Measurements from ENCODE around the gene PRKAR2B. TPM values are rescaled to one million over a fixed set of nuclear protein-coding genes. Genes with fewer than 3 reads are reported as not detected.
A peak's percentile ranks its signal among the peaks of the same experiment; 100 is the strongest.

Gene PRKAR2B
- total RNA-seq, 4 donors from 2014 or later: 7.1 to 22.8 (median 12.9) TPM

GRCh38 chr7:107043491-107043890, 1.0 kb upstream of the PRKAR2B start:
- intact Hi-C loops (cut with DNase I; ENCODE audit: low total_unique reads): no loop called here
- no peak overlapping the region for H3K4me3 ChIP-seq
- H3K36me3 ChIP-seq: no peaks in the 10 kb centered on the region
- H3K9me3 ChIP-seq: no peaks in the 10 kb centered on the region
- WGBS, 2 donors (ENCODE audit: low coverage in 1 of 2): 42 to 45% methylated on average over 4 of the region's 4 CpGs
- no peak for DNase-seq
- in situ Hi-C loops (cut with MboI; ENCODE audit: low pct_ligation_motif_present in 1 of 4, low pct_unique_long_range_greater_than_20kb in 1 of 4, low sequenced_read_pairs in 3 of 4): no loop called here
- H3K27me3 ChIP-seq: no peaks in the 10 kb centered on the region
- H3K4me1 ChIP-seq: peaks cover 9 to 36% (median 24%) of the 10 kb centered on the region in 4 donors
- TF ChIP-seq POLR2A (IDR thresholded peaks at IDR 0.05): no peak
- TF ChIP-seq POLR2AphosphoS5 (IDR thresholded peaks at IDR 0.05): no peak
- TF ChIP-seq EP300 (IDR thresholded peaks at IDR 0.05; ENCODE audit: low read depth): no peak
- no peak for TF ChIP-seq CTCF (IDR thresholded peaks at IDR 0.05)
- H3K27ac ChIP-seq: peak overlapping the region; percentile 80 to 82 (median 81)

- WGBS, 2 donors (ENCODE audit: low coverage in 1 of 2): 12 to 30% methylated on average over 6 of the region's 6 CpGs
- Histone ChIP-seq H3K4me3 (peak overlapping the region; percentile 3 to 66 (median 58)), H3K27ac (peak overlapping the region; percentile 80 to 82 (median 81)), H3K9me3 (no peaks in the 10 kb centered on the region), H3K4me1 (peaks cover 9 to 36% (median 24%) of the 10 kb centered on the region in 4 donors), H3K27me3 (no peaks in the 10 kb centered on the region), H3K36me3 (no peaks in the 10 kb centered on the region)
- no peak for DNase-seq
- in situ Hi-C loops (cut with MboI; ENCODE audit: low pct_ligation_motif_present in 1 of 4, low pct_unique_long_range_greater_than_20kb in 1 of 4, low sequenced_read_pairs in 3 of 4): no loop called here
- intact Hi-C loops (cut with DNase I; ENCODE audit: low total_unique reads): no loop called here
- no peak for TF ChIP-seq POLR2AphosphoS5 (IDR thresholded peaks at IDR 0.05)
- TF ChIP-seq POLR2A (IDR thresholded peaks at IDR 0.05): no peak
- no peak for TF ChIP-seq EP300 (IDR thresholded peaks at IDR 0.05; ENCODE audit: low read depth)
- TF ChIP-seq CTCF (IDR thresholded peaks at IDR 0.05): no peak
Measured at GRCh38 chr7:107043921-107044346, 571 bp upstream of the PRKAR2B start.

- H3K4me3 ChIP-seq: peak overlapping the region; percentile 51 to 85 (median 65)
- H3K27ac ChIP-seq: peak overlapping the region; percentile 54 to 81 (median 67)
- in situ Hi-C loops (cut with MboI; ENCODE audit: low pct_ligation_motif_present in 1 of 4, low pct_unique_long_range_greater_than_20kb in 1 of 4, low sequenced_read_pairs in 3 of 4) (no loop called here), intact Hi-C loops (cut with DNase I; ENCODE audit: low total_unique reads) (no loop called here)
- DNase-seq: no peak
- H3K9me3 ChIP-seq: no peaks in the 10 kb centered on the region
- no peaks in the 10 kb centered on the region for H3K27me3 ChIP-seq
- 3 to 6% methylated on average over 17 to 26 of the region's 29 CpGs for WGBS, 2 donors (ENCODE audit: low coverage in 1 of 2)
- H3K4me1 ChIP-seq: peaks cover 9 to 33% (median 24%) of the 10 kb centered on the region in 4 donors
- H3K36me3 ChIP-seq: no peaks in the 10 kb centered on the region
- TF ChIP-seq CTCF (IDR thresholded peaks at IDR 0.05) (no peak), POLR2AphosphoS5 (IDR thresholded peaks at IDR 0.05) (no peak), POLR2A (IDR thresholded peaks at IDR 0.05) (no peak), EP300 (IDR thresholded peaks at IDR 0.05; ENCODE audit: low read depth) (no peak)
Measured at GRCh38 chr7:107045195-107045960, 873 bp downstream of the PRKAR2B start.

- Histone ChIP-seq H3K9me3 (no peaks in the 10 kb centered on the region), H3K27ac (peak overlapping the region in 2 of 4 donors; percentile 74 to 81), H3K4me1 (peaks cover 9 to 30% (median 22%) of the 10 kb centered on the region in 4 donors), H3K27me3 (no peaks in the 10 kb centered on the region), H3K36me3 (no peaks in the 10 kb centered on the region), H3K4me3 (peak overlapping the region in 3 of 4 donors; percentile 51 to 66 (median 64))
- in situ Hi-C loops (cut with MboI; ENCODE audit: low pct_ligation_motif_present in 1 of 4, low pct_unique_long_range_greater_than_20kb in 1 of 4, low sequenced_read_pairs in 3 of 4) (no loop called here), intact Hi-C loops (cut with DNase I; ENCODE audit: low total_unique reads) (no loop called here)
- DNase-seq: no peak
- 17 to 48% methylated on average over 1 of the region's 1 CpG for WGBS, 2 donors (ENCODE audit: low coverage in 1 of 2)
- TF ChIP-seq CTCF (IDR thresholded peaks at IDR 0.05) (no peak), EP300 (IDR thresholded peaks at IDR 0.05; ENCODE audit: low read depth) (no peak), POLR2A (IDR thresholded peaks at IDR 0.05) (no peak), POLR2AphosphoS5 (IDR thresholded peaks at IDR 0.05) (peak in 1 of 3 donors; percentile 39)
Measured at GRCh38 chr7:107045980-107046379, 1.5 kb downstream of the PRKAR2B start.

Measured in transverse colon (tissue), 4 donors.